SU-DHL-6 (cell line): Measurements from ENCODE around the gene ZNF205.

Experiments used
- H2AFZ ChIP-seq: fragments of 200-600 bp; sonication (generic); 2 replicates; pipeline ENCODE4 v1.6.1; 2014; ENCODE audit warnings: low read depth, mild to moderate bottlenecking, moderate library complexity, mixed read lengths, antibody characterized with exemption, low read length; ENCODE audit not compliant: severe bottlenecking
- H3F3A ChIP-seq: fragments of 200-600 bp; shearing (Covaris generic); 2 replicates; pipeline ENCODE4 v1.6.0; 2016; ENCODE audit warnings: antibody characterized with exemption, mild to moderate bottlenecking; ENCODE audit not compliant: insufficient read depth
- H3K27ac ChIP-seq: fragments of 200-600 bp; sonication (generic); 2 replicates; pipeline ENCODE4 v1.5.1; 2016; ENCODE audit warnings: low read depth, mild to moderate bottlenecking, low read length, moderate library complexity, mixed read lengths
- H3K27me3 ChIP-seq: fragments of 200-600 bp; sonication (generic), shearing (Covaris generic); 2 replicates; pipeline ENCODE4 v1.6.0; 2014; ENCODE audit warnings: mild to moderate bottlenecking, low read length
- H3K36me3 ChIP-seq: fragments of 200-600 bp; sonication (generic); 2 replicates; pipeline ENCODE4 v1.6.1; 2014; ENCODE audit warnings: mild to moderate bottlenecking, low read length, mixed read lengths
- H3K4me2 ChIP-seq: fragments of 300-600, 200-600 bp; shearing (Covaris generic), sonication (generic); 2 replicates; pipeline ENCODE4 v1.6.0; 2014; ENCODE audit warnings: low read length, low read depth, mild to moderate bottlenecking; ENCODE audit not compliant: poor library complexity, severe bottlenecking
- H3K4me3 ChIP-seq: fragments of 200-600 bp; sonication (generic); 2 replicates; pipeline ENCODE4 v1.5.1; 2014; ENCODE audit warnings: antibody characterized with exemption, low read length, mild to moderate bottlenecking, mixed read lengths; ENCODE audit not compliant: insufficient read depth, poor library complexity, severe bottlenecking
- H3K79me2 ChIP-seq: fragments of 200-600 bp; sonication (generic); 2 replicates; pipeline ENCODE4 v1.6.1; 2014; ENCODE audit warnings: mild to moderate bottlenecking, low read length, moderate library complexity; ENCODE audit not compliant: insufficient read depth
- H3K9ac ChIP-seq: fragments of 200-600 bp; sonication (generic); 2 replicates; pipeline ENCODE4 v1.7.0; 2014; ENCODE audit warnings: mild to moderate bottlenecking, low read length
- H3K9me2 ChIP-seq: fragments of 200-600 bp; sonication (generic); replicated peaks from 2 replicates; pipeline ENCODE4 v1.6.1; 2014; ENCODE audit warnings: low read length; ENCODE audit not compliant: insufficient read depth
- H3K9me3 ChIP-seq: fragments of 200-600 bp; sonication (generic); 2 replicates; pipeline ENCODE4 v1.6.1; 2014; ENCODE audit warnings: low read length, mixed read lengths; ENCODE audit not compliant: insufficient read depth
- H4K20me1 ChIP-seq: fragments of 200-600 bp; sonication (generic); 2 replicates; pipeline ENCODE4 v1.6.1; 2014; ENCODE audit warnings: low read depth, mild to moderate bottlenecking, antibody characterized with exemption, low read length, moderate library complexity, mixed read lengths
- EZH2phosphoT487 ChIP-seq: fragments of 200-600 bp; sonication (generic), shearing (Covaris generic); conservative IDR thresholded peaks from 2 replicates; pipeline ENCODE4 v1.6.1; 2018; ENCODE audit warnings: mild to moderate bottlenecking, antibody characterized with exemption, low read length, moderate library complexity, mixed read lengths
- TF ChIP-seq, protein P1 (sequence below): fragments of 200-600 bp; sonication (generic); IDR thresholded peaks from one replicate; pipeline ENCODE4 v1.5.1; 2017; ENCODE audit warnings: antibody characterized with exemption, mild to moderate bottlenecking, low read length, moderate library complexity; ENCODE audit not compliant: insufficient read depth, poor library complexity, severe bottlenecking

ZNF205 gene

GRCh38 chr16:3099732-3100499 is 12.5 kb upstream of the ZNF205 start:
- Histone ChIP-seq H3K9ac (no peak overlapping the region), H3K79me2 (no peaks in the 10 kb centered on the region), H3K9me3 (no peaks in the 10 kb centered on the region), H3K27ac (no peak overlapping the region), H2AFZ (no peak overlapping the region), H3K36me3 (no peaks in the 10 kb centered on the region), H3F3A (peaks cover 5% of the 10 kb centered on the region; the same call in 1 of the 2 replicates), H3K27me3 (no peaks in the 10 kb centered on the region), H3K4me3 (no peak overlapping the region), H3K4me2 (peak overlapping the region; percentile 2), H3K9me2 (no peaks in the 10 kb centered on the region), H4K20me1 (no peaks in the 10 kb centered on the region)
- TF ChIP-seq, protein P1, sequence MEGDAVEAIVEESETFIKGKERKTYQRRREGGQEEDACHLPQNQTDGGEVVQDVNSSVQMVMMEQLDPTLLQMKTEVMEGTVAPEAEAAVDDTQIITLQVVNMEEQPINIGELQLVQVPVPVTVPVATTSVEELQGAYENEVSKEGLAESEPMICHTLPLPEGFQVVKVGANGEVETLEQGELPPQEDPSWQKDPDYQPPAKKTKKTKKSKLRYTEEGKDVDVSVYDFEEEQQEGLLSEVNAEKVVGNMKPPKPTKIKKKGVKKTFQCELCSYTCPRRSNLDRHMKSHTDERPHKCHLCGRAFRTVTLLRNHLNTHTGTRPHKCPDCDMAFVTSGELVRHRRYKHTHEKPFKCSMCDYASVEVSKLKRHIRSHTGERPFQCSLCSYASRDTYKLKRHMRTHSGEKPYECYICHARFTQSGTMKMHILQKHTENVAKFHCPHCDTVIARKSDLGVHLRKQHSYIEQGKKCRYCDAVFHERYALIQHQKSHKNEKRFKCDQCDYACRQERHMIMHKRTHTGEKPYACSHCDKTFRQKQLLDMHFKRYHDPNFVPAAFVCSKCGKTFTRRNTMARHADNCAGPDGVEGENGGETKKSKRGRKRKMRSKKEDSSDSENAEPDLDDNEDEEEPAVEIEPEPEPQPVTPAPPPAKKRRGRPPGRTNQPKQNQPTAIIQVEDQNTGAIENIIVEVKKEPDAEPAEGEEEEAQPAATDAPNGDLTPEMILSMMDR: no peak
- TF ChIP-seq EZH2phosphoT487: no peak

DNA sequence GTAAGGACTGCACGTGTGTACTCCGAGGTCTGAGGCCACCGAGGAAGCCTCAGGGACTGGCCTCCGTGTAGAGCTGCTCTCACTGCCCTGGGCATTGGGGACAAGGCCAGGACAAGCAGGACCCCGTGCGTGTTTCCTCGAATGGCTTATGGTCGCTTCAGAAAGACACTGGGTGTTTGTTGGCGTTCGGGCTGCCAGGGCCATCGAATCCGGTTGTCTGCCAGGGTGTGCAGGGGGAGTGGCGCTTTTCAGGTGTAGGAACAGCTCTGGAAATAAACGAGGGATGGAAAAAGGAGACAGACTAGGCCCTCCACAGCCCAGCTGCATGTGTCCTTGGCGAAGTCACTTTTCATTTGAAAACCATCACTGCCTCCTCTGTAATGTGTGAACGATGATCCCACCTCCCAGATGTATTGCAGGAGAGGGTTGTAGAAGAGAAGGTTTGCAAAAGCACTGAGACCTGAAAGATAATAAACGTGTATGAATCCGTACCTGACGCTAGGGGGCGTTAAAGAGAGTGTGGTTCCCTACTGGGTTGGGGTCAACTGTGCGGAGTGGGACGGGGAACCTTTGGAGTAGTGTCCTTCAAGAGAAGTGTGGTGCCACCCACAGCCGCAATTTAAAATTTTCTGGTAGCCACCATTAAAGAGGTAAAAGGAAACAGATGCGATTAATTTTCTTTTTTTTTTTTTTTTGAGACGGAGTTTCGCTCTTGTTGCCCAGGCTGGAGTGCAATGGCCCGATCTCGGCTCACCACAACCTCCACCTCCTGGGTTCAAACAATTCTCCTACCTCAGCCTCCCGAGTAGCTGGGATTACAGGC is 11.2 kb upstream of the ZNF205 start:
- H3K27me3 ChIP-seq: no peaks in the 10 kb centered on the region
- no peaks in the 10 kb centered on the region for H3K9me3 ChIP-seq
- TF ChIP-seq, protein P1: peak; percentile 68
- no peak for TF ChIP-seq EZH2phosphoT487
- no peak overlapping the region for H2AFZ ChIP-seq
- H3K9me2 ChIP-seq: no peaks in the 10 kb centered on the region
- peaks cover 5% of the 10 kb centered on the region; the same call in 1 of the 2 replicates for H3F3A ChIP-seq
- H4K20me1 ChIP-seq: no peaks in the 10 kb centered on the region
- no peak overlapping the region for H3K9ac ChIP-seq
- H3K4me3 ChIP-seq: no peak overlapping the region
- no peak overlapping the region for H3K27ac ChIP-seq
- no peaks in the 10 kb centered on the region for H3K79me2 ChIP-seq
- no peak overlapping the region for H3K4me2 ChIP-seq
- H3K36me3 ChIP-seq: no peaks in the 10 kb centered on the region

DNA sequence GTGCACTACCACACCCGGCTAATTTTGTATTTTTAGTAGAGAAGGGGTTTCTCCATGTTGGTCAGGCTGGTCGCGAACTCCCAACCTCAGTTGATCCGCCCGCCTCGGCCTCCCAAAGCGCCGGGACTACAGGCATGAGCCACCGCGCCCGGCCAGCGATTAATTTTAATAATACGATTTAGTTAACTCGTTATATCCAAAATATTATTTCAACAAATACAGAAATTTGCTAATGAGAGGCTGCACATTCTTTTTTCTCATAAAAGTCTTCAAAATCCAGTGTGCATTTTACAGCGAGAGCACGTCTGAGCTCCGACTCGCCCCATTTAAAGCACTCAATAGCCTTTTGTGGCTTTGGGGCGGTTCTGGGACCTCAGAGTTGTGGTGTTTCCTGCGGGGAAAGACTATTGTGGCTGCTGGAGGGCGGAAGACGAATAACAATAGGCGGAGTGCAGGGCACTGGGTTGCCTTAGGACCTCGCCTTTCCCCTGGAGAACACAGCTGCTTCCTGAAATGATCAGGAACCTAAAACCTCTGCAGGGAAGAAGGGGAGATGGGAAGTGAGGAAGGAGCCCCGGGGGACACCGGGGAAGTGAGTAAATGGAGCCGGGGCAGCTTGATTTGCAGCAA is 10.4 kb upstream of the ZNF205 start:
- Histone ChIP-seq H3K4me3 (no peak overlapping the region), H3K9me3 (no peaks in the 10 kb centered on the region), H3K9me2 (no peaks in the 10 kb centered on the region), H3K4me2 (no peak overlapping the region), H3K9ac (no peak overlapping the region), H3K27me3 (no peaks in the 10 kb centered on the region), H4K20me1 (no peaks in the 10 kb centered on the region), H3F3A (peaks cover 5% of the 10 kb centered on the region; the same call in 1 of the 2 replicates), H3K36me3 (no peaks in the 10 kb centered on the region), H3K79me2 (no peaks in the 10 kb centered on the region), H2AFZ (no peak overlapping the region), H3K27ac (no peak overlapping the region)
- no peak for TF ChIP-seq EZH2phosphoT487
- TF ChIP-seq, protein P1: no peak
